ENCODE results near the gene TRIM39.
"Not testable (repeated sequence)": the region's sequence is repeated elsewhere in the genome, so short reads cannot be mapped to it uniquely, and the experiment has no call there.

Gene TRIM39

DNA sequence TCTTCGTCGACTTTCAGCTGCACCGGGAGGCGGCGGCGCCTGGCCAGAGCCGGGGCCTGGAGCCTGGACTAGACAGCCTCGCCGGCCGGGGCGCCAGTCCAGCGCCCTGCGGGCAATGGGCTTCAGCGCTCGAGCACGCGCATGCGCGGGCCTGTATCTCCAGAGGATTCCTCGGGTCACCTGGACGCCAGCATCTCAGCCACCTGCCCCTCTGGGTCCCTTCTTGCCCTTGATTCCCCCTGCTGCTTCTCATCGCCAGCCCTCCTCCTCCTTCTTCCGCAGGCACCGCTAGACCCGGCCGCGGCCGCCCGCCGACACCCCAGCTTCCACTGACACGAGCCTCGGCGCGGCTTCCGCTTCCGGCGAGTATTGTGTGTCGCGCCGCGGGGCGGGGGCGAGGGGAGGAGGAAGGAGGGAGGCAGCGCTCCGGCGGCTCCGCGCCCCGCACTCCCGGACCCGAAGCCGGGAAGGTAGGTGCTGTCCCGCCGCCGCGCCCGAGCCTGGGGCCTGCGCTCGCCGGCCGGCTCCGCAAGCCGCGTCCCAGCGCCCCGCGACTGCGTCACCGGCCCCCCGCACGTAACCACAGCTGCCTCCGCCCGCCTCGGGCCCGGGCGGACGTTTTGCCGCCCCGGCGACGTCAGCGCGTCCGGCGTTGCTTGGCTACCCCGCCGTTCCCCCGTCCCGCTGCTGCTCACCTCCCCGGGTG is at the start of gene TRIM39:
Gene TRIM39, plus strand, starts transcription at position 402 of the 706 bp plus-strand sequence. CDS start 2,391 bp downstream, outside the sequence.
- DNase-seq, result peak; percentile 83

GRCh38 chr6:30280988-30281387 is 45.7 kb upstream of the TRIM39 start:
- not testable (repeated sequence) for DNase-seq

DNA sequence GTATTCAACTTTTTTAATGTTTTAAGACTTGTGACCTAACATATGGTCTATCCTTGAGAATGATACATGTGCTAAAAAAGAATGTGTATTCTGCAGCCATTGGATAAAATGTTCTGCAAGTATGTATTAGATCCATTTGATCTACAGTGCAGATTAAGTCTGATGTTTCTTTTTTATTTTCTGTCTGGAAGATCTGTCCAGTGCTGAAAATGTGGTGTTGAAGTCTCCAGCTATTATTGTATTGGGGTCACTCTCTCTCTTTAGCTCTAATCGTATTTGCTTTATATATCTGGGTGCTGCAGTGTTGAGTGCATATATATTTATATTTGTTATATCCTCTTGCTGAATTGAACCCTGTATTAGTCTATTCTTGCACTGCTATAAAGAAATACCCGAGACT is 44.2 kb upstream of the TRIM39 start:
- no peak for DNase-seq

DNA sequence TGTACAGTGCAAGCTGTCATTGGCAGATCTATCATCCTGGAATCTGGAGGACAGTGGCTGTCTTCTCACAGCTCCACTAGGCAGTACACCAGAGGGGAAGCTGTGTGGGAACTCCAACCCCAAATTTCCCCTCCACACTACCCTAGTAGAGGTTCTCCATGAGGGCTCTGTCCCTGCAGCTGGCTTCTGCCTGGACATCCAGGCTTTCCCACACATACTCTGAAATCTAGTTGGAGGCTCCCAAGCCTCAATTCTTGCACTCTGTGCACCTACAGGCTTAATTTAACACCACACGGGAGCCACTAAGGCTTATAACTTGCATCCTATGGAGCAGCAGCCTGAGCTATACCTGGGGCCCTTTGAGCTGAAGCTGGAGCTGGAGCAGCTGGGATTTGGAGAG is 43.0 kb upstream of the TRIM39 start:
- no peak for DNase-seq

GRCh38 chr6:30287139-30287538 is 39.6 kb upstream of the TRIM39 start:
- DNase-seq, result no peak

DNA sequence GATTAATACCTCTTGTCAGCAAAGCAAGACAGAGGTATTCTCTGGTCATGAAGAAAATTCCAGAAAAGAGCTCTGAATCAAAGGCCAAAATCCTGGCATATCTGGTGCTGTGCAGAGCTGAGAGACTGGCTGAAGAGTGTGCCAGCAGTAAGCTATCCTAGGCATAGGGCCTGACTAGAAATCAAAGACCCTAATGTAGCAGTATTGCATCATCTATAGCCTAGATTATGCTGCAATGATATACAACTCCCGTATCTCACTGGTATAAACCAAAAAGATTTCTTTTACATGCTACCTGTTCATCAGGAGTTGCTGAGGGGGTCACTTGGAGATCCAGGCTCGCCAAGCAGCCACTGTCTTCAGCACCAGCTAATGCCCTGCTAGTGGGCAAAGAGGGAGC is 30.9 kb upstream of the TRIM39 start:
- no peak for DNase-seq

GRCh38 chr6:30304002-30304401 is 22.7 kb upstream of the TRIM39 start:
- no peak for DNase-seq

DNA sequence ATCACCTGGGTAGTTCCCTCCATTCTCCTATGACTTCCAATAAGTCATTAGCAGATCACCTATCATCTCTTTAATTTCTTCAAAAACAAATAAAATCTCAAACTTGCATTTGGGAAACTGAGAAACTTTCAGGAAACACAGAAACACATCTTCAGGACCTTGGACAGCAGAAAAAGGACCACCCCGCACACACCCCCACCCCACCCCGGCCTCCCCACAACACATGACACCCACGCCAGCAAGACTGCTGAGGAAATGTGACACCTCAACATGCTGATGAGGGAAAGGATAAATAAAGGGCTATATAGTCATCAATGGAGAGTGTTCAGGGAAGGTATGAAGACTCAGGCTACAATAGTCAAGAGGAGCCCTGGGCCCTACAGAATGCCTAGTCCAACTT is 15.6 kb upstream of the TRIM39 start:
- no peak for DNase-seq

DNA sequence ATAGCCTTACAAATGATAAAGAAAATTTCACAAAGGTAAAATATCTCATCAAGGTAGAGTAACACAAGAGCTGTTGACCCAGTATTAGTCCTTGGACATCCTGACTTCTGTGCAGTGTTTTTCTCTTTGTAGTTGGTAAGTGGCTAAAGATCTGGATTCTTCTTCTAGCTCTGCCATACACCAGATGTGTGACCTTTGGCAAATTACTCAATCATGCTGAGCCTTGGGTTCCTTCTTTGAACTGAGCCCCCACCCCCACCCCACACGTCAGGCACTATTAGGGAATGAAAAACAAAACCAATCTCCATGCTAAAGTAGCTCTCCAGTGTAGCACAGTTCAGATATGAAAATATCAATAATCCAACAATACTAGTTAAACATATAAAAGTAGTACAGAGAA is 15.1 kb upstream of the TRIM39 start:
- no peak for DNase-seq

DNA sequence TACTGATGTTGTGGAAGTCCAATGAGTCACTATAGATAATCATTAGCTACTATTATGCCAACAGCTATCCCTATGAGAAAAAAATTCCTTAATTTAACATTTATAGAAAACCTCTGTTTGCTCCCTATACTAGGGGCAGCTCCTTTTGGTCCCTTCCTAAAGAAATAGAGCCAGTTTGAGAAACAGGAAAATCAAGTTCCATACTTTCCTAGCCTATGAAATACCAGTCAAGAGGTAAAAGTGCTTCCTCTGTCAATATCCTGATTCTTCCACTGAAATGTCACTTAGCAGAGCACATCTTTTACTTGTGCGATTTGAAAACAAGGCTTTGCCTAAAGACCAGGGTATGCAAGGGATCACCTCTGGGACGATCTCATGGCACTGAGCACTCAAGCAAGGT is 14.5 kb upstream of the TRIM39 start:
- DNase-seq, result no peak

GRCh38 chr6:30312676-30313321 is 13.9 kb upstream of the TRIM39 start:
- DNase-seq, result no peak

DNA sequence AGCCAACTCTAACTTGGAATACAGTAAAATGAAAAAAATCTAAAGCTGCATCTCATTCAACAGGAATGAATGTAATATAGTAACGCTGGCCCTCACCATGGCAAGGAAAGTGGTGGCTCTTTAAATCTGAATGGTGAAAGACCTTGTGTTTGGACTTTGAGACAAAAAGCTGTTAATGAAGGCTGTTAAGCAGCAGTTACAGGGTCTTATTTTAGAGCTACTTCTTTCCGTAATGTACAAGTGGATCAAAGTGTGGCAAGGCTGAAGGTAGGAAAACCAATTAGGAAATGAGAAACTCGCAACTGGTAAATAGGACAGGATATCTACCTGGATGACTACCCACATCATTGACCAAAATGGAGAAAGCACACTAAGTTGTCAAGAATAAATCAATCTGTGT is 11.6 kb upstream of the TRIM39 start:
- DNase-seq, result no peak

DNA sequence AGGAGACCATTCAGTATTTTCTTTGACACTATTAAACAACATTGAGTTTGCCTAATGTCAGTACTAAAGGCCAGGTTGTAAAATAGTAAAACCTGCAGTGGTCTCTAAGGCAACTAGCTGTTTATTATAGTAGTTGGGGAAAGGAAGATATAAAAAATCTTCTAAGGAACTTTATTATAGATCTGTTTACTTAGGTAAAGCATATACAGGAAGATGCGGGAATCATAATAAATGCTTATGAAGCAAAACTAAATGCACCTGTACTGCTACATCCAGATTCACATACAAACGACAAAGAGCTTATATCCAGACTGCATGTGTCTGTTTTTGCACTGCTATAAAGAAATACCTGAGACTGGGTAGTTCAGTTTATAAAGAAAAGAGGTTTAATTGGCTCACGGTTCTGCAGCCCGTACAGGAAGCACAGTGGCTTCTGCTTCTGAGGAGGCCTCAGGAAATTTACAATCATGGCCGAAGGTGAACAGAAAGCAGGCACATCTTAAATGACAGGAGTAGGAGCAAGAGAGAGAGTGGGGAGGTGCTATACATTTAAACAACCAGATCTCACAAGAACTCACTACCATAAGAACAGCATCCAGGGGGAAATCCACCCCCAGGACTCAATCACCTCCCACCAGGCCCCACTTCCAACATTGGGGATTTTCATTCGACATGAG is 8.7 kb upstream of the TRIM39 start:
- DNase-seq, result no peak

- DNase-seq, result no peak
These were observed 7.4 kb upstream of the TRIM39 start for GRCh38 chr6:30319146-30319835.

GRCh38 chr6:30321692-30322388 is 4.9 kb upstream of the TRIM39 start:
- no peak for DNase-seq

- no peak for DNase-seq
These were observed 3.9 kb upstream of the TRIM39 start for GRCh38 chr6:30322527-30323501.

DNA sequence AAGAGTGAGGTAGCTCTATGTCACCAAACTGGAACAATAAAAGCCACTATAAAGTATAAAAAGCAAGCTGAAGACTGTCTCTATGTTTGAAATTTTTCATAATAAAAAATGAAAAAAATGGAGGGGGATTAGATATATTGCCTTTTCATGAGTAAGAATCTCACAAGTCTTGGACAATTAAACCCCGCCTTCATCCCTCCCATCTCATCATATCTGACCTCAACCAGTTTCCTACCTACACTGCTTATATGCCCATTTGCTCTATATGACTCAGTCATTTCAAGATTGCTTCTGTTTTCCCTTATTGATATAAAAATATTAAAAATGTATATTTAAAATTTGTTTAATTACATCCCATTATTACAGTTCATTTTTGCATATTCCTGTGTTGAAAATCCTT is 2.9 kb upstream of the TRIM39 start:
- DNase-seq, result no peak

DNA sequence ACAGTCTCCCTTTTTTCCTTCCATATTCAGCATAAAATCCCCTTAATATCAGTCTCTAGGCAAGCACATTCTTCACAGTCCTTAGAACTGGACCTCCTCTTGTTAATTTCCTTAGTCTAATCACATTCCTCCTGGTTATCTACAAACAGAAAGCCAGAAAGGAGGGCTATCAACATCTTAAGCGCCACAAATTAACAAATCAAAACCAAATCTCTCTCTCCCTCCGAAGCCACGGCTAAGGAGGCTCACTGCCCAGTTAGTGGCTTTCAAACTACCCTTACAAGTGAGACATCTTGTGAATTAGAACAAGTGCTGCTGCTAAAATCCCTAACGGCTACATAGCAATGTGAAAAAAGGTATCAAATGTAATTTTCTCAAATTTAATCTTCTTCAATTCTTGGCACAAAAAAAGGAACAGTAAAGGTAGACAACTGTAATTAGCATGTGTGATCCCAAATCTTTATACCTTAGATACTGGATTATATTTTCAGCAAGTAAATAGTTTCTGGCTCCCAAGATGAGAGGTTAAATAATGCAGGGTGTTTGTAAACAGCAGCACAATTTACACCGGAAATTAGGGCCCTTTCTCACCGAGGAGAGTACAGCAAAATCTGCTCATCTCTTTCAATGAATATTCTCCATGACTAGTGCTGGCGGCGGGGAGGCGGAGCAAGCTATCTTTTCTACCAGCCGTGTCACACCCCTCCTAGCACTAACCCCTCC is 1.4 kb upstream of the TRIM39 start:
- no peak for DNase-seq

GRCh38 chr6:30325873-30326525 is 728 bp upstream of the TRIM39 start:
- peak; percentile 86 for DNase-seq

DNA sequence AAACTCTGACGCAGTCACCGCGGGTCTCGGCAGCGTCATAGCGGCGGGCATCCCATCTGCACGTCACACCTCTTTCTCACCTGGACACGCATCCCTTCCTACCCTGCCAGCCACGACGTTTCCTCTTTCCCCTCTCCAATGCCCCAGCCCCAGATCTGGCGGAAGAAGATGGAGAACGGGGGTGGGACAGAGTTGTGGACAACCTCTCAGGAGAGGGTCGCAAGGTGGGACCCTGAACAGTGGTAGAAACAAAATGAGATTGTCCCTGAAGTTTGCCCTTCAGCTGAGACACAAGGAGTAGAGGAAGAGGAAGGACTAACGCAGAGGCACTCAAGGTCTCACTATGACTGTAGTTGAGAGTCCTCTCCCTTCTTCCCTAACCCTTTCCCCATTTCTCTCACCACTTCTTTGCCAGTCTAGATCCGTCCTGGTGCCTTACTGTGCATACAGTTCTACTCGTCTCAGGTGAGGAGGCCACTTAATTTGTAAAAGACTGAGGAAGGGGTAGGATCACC is 562 bp downstream of the TRIM39 start:
- no peak for DNase-seq
